SK-N-SH (cell line): ENCODE data around the gene MYL12A. TPM values are rescaled to one million over a fixed set of nuclear protein-coding genes. Genes with fewer than 3 reads are reported as not detected.

Source experiments
- CTCF ChIA-PET: fragments of 300-600, 350-600 bp; formaldehyde crosslinking; extraction: SDS; loops from one replicate; lab custom pipeline; 2021; lab: Yijun Ruan, JAX
- POLR2A ChIA-PET: fragments of 350-600 bp; sonication (Branson Sonifier 250); formaldehyde crosslinking; extraction: SDS; loops from one replicate; lab custom pipeline; 2020; ENCODE audit warnings: antibody characterized with exemption, inconsistent platforms; lab: Yijun Ruan, JAX
- DNase-seq: peaks from one replicate; pipeline ENCODE4 v3.0.0; 2012
- H2AFZ ChIP-seq: fragments of 200-600 bp; sonication (generic); 2 replicates; pipeline ENCODE4 v1.8.1; 2016; ENCODE audit warnings: antibody characterized with exemption, mild to moderate bottlenecking, low read depth
- H3F3A ChIP-seq: fragments of 200-600 bp; sonication (generic); replicated peaks from 2 replicates; pipeline ENCODE3; 2016; ENCODE audit warnings: antibody characterized with exemption, mild to moderate bottlenecking; ENCODE audit not compliant: insufficient read depth
- H3K27ac ChIP-seq, 2 experiments: fragments of 200-500 bp in 1 of 2; fragments of 200-600 bp in 1 of 2; sonication (Bioruptor generic) in 1 of 2; sonication (generic), shearing (Covaris generic) in 1 of 2; 2 replicates each; pipeline versions ENCODE4 v1.5.1 to v1.6.1; 2014 to 2016; ENCODE audit warnings: low read depth in 2 of 2, inconsistent platforms in 1 of 2, low read length in 1 of 2, mild to moderate bottlenecking in 1 of 2, mixed read lengths in 1 of 2
- H3K27me3 ChIP-seq: fragments of 200-600 bp; sonication (generic), shearing (Covaris generic); 2 replicates; pipeline ENCODE4 v1.6.1; 2016; ENCODE audit warnings: mixed run types; ENCODE audit not compliant: insufficient read depth
- H3K36me3 ChIP-seq, 2 experiments: fragments of 200-500 bp in 1 of 2; fragments of 200-600 bp in 1 of 2; sonication (Bioruptor generic) in 1 of 2; sonication (generic) in 1 of 2; replicated peaks in 1 of 2; 2 replicates each; pipeline versions ENCODE3 to v1.5.1; 2014 to 2016; ENCODE audit warnings: low read length in 1 of 2, mild to moderate bottlenecking in 1 of 2; ENCODE audit not compliant: insufficient read depth in 2 of 2, control insufficient read depth in 1 of 2
- H3K4me1 ChIP-seq, 2 experiments: fragments of 200-500 bp in 1 of 2; fragments of 200-600 bp in 1 of 2; sonication (Bioruptor generic) in 1 of 2; sonication (generic), shearing (Covaris generic) in 1 of 2; 2 replicates each; pipeline versions ENCODE4 v1.5.1 to v1.6.1; 2014 to 2016; ENCODE audit warnings: low read depth in 1 of 2, low read length in 1 of 2, mixed run types in 1 of 2; ENCODE audit not compliant: insufficient read depth in 2 of 2, control insufficient read depth in 1 of 2
- H3K4me2 ChIP-seq: fragments of 200-600 bp; sonication (generic), shearing (Covaris generic); 2 replicates; pipeline ENCODE4 v1.6.1; 2017; ENCODE audit warnings: mixed run types
- H3K4me3 ChIP-seq, 2 experiments: fragments of 200-500 bp in 1 of 2; fragments of 200-600 bp in 1 of 2; sonication (Bioruptor generic) in 1 of 2; sonication (generic), shearing (Covaris generic) in 1 of 2; 2 replicates each; pipeline versions ENCODE4 v1.5.1 to v1.8.1; 2014 to 2016; ENCODE audit warnings: low read depth in 2 of 2, inconsistent platforms in 1 of 2, low read length in 1 of 2, mild to moderate bottlenecking in 1 of 2, mixed read lengths in 1 of 2, moderate library complexity in 1 of 2
- H3K79me2 ChIP-seq: fragments of 200-600 bp; sonication (generic); 2 replicates; pipeline ENCODE4 v1.8.1; 2017; ENCODE audit warnings: mild to moderate bottlenecking; ENCODE audit not compliant: insufficient read depth
- H3K9ac ChIP-seq: fragments of 200-600 bp; sonication (generic); 2 replicates; pipeline ENCODE4 v1.6.1; 2017; ENCODE audit warnings: mixed run types
- H3K9me2 ChIP-seq: fragments of 200-600 bp; sonication (generic); 2 replicates; pipeline ENCODE4 v1.6.1; 2017; ENCODE audit warnings: mixed run types
- H3K9me3 ChIP-seq: fragments of 200-600 bp; sonication (generic); 2 replicates; pipeline ENCODE4 v1.6.1; 2017; ENCODE audit warnings: mixed run types, mild to moderate bottlenecking, moderate library complexity
- H4K20me1 ChIP-seq: fragments of 200-600 bp; sonication (generic); 2 replicates; pipeline ENCODE4 v1.6.1; 2017; ENCODE audit warnings: mild to moderate bottlenecking, mixed run types; ENCODE audit not compliant: insufficient read depth
- GABPA ChIP-seq: IDR thresholded peaks from 2 replicates; pipeline ENCODE4 v1.4.0; 2012; ENCODE audit warnings: low read depth, mild to moderate bottlenecking
- NFIC ChIP-seq: IDR thresholded peaks from 2 replicates; pipeline ENCODE4 v1.4.0; 2012; ENCODE audit warnings: borderline replicate concordance
- TEAD4 ChIP-seq: IDR thresholded peaks from 2 replicates; pipeline ENCODE4 v1.4.0; 2012; ENCODE audit warnings: mild to moderate bottlenecking, borderline replicate concordance; ENCODE audit not compliant: insufficient read depth
- YY1 ChIP-seq: IDR thresholded peaks from 2 replicates; pipeline ENCODE4 v1.4.0; 2012; ENCODE audit warnings: low read depth, mild to moderate bottlenecking
- WGBS: methylation state at CpG from one replicate; pipeline ENCODE4 v1.1.6; 2017; ENCODE audit warnings: low lambda C conversion rate; 5-methylcytosine and 5-hydroxymethylcytosine counted together
- polyA plus RNA-seq, 3 experiments: library from polyadenylated mRNA; depleted of rRNA; stranded (reverse); fragments of >200 nt; gene quantifications; 2 replicates each; pipeline ENCODE4 v1.2.3, GENCODE V29; 2012
- TF ChIP-seq, protein P1 (sequence below): IDR thresholded peaks from 2 replicates; pipeline ENCODE4; 2012
- TF ChIP-seq, protein P2 (sequence below): IDR thresholded peaks from 2 replicates; pipeline ENCODE4 v1.4.0; 2012; ENCODE audit warnings: low read depth, borderline replicate concordance

Gene MYL12A
- polyA plus RNA-seq, 1 of the 3 experiments (the other 2 are of a cell fraction) = 448 TPM

DNA sequence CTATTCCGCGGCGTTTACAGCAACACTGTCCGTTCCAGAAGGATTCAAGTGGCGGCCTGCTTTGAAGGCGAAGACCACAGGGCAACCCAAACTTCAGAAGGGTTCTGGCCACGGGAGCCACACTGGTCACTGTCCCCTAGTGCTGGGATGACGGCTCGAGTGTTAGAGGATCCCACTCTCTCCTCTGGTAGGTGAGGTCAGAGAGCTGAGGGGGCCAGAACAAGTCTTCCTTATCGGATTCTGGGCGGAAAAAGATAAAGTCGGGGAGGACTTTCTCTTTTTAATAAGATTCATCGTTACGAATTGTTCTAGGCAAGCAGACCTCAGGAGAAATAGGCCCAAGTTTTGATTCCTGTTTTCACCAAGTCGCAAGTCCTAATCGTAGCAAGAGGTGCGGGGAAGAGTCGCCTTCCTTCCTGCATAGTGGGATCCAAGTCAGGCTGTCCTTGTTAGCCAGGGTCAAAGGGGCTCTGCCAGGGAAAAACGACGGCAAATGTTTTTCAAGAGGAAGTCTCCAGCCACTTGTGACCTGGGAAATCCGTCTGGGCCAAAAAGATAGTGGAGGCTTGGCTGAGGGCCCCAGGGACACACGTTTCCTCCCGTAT, 864 bp upstream of the MYL12A start:
- peak overlapping the region; percentile 94 to 98 for H3K27ac ChIP-seq
- CTCF ChIA-PET = interaction anchor here (0.5 to 3.4 kb wide), 66 partner anchors 7 to 705 kb away, joined by 3 to 38 read pairs (median 5); partner anchors contain the start of genes METTL4, MYL12B, MYOM1 and NDC80
- H3K79me2 ChIP-seq = peaks cover 52% of the 10 kb centered on the region
- peaks cover 10 to 17% of the 10 kb centered on the region in 2 experiments; a peak in 3 of 4 replicates for H3K4me1 ChIP-seq
- H3K9me3 ChIP-seq = no peaks in the 10 kb centered on the region
- WGBS = 66% methylated on average over 23 of the region's 23 CpGs
- H4K20me1 ChIP-seq = peaks cover 12% of the 10 kb centered on the region
- POLR2A ChIA-PET = interaction anchor here (0.8 kb wide), 1 partner anchor 8 kb away, joined by 3 read pairs; no protein-coding TSS in a partner anchor
- peaks cover 7 to 11% of the 10 kb centered on the region in 2 experiments for H3K36me3 ChIP-seq
- H3F3A ChIP-seq = peaks cover 43% of the 10 kb centered on the region
- H3K4me2 ChIP-seq = peak overlapping the region; percentile 83
- peak overlapping the region; percentile 97 for H3K9ac ChIP-seq
- peak overlapping the region; percentile 86 for H2AFZ ChIP-seq
- DNase-seq = no peak
- H3K9me2 ChIP-seq = no peaks in the 10 kb centered on the region
- H3K4me3 ChIP-seq = peak overlapping the region; percentile 96 to 100
- TF ChIP-seq, protein P1, sequence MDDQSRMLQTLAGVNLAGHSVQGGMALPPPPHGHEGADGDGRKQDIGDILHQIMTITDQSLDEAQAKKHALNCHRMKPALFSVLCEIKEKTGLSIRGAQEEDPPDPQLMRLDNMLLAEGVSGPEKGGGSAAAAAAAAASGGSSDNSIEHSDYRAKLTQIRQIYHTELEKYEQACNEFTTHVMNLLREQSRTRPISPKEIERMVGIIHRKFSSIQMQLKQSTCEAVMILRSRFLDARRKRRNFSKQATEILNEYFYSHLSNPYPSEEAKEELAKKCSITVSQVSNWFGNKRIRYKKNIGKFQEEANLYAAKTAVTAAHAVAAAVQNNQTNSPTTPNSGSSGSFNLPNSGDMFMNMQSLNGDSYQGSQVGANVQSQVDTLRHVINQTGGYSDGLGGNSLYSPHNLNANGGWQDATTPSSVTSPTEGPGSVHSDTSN = no peak
- TF ChIP-seq TEAD4 (no peak), GABPA (no peak)
- TF ChIP-seq, protein P2, sequence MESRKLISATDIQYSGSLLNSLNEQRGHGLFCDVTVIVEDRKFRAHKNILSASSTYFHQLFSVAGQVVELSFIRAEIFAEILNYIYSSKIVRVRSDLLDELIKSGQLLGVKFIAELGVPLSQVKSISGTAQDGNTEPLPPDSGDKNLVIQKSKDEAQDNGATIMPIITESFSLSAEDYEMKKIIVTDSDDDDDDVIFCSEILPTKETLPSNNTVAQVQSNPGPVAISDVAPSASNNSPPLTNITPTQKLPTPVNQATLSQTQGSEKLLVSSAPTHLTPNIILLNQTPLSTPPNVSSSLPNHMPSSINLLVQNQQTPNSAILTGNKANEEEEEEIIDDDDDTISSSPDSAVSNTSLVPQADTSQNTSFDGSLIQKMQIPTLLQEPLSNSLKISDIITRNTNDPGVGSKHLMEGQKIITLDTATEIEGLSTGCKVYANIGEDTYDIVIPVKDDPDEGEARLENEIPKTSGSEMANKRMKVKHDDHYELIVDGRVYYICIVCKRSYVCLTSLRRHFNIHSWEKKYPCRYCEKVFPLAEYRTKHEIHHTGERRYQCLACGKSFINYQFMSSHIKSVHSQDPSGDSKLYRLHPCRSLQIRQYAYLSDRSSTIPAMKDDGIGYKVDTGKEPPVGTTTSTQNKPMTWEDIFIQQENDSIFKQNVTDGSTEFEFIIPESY = no peak
- H3K27me3 ChIP-seq = no peaks in the 10 kb centered on the region

DNA sequence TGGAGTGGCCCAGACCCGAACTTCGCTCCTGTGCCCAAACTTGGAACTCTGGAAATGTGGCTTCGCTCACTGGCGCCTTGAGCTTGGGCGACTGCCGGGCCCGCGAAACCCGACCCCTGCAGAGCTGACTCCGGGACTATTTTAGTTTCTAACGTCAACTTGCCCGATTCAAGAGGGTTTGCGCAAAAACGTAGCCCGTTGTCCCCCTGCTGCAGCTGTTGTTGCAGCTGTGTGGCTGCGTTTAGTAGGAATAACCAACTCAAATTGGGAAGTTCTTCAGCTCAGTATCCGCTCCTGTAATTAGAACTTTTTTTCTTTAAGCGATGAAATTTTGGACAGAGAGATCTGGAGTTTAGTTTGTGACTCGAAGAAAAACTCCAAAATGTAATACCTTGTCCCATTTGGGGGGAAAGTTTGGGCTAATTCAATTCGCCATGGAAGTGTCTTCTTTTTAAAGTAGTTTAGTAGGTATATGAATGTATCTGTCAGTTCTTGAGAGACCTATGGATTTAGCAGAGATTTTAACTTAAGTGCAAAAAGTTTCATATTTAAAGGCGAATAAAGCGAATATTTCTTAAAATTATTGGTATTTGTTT, 559 bp downstream of the MYL12A start:
- Histone ChIP-seq H3F3A (peaks cover 53% of the 10 kb centered on the region), H4K20me1 (peaks cover 16% of the 10 kb centered on the region), H3K9me3 (no peaks in the 10 kb centered on the region), H2AFZ (no peak overlapping the region), H3K4me1 (peaks cover 10 to 25% of the 10 kb centered on the region in 2 experiments; a peak in 3 of 4 replicates), H3K4me2 (peak overlapping the region; percentile 83), H3K9me2 (no peaks in the 10 kb centered on the region), H3K36me3 (peaks cover 13 to 21% of the 10 kb centered on the region in 2 experiments), H3K27ac (peak overlapping the region; percentile 94 to 98), H3K4me3 (peak overlapping the region; percentile 96 to 100), H3K9ac (peak overlapping the region; percentile 97), H3K27me3 (no peaks in the 10 kb centered on the region), H3K79me2 (peaks cover 66% of the 10 kb centered on the region)
- TF ChIP-seq YY1 (0 out of 2 replicates have a peak, but pooled peaks have one; percentile 13), NFIC (no peak)
- POLR2A ChIA-PET = interaction anchor here (0.7 to 0.8 kb wide), 2 partner anchors 13 to 28 kb away, joined by 3 to 4 read pairs; partner anchors contain the start of genes MYL12B and MYOM1
- CTCF ChIA-PET = interaction anchor here (1.1 to 3.4 kb wide), 4 partner anchors 13 to 346 kb away, joined by 3 to 38 read pairs (median 6); partner anchors contain the start of gene MYL12B
- whole genome bisulfite sequencing = under 1% methylated on average over 20 of the region's 22 CpGs
- DNase-seq = no peak
